ENCODE measurements around the gene KIAA0753.

DNA sequence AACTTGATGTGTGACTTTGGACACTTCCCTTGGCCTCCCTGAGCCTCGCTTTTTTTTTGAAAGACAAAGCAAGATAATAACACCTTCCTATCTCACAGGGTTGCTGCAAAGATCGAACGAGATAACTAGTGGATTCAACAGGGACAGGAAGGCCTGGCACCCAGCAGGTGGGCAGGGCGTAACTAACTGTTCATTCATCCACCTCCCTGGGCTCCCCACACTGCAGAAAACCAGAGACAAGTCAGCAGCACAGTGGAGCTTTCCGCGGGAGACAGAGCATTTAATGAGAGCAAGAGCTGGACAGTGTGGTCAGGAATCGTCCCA lies 43.9 kb upstream of the KIAA0753 start:
- TF ChIP-seq, protein P1, sequence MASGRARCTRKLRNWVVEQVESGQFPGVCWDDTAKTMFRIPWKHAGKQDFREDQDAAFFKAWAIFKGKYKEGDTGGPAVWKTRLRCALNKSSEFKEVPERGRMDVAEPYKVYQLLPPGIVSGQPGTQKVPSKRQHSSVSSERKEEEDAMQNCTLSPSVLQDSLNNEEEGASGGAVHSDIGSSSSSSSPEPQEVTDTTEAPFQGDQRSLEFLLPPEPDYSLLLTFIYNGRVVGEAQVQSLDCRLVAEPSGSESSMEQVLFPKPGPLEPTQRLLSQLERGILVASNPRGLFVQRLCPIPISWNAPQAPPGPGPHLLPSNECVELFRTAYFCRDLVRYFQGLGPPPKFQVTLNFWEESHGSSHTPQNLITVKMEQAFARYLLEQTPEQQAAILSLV (CRISPR knock-in tag; IDR thresholded peaks at IDR 0.05; ENCODE audit: borderline replicate concordance) = no peak
- TF ChIP-seq, protein P2, sequence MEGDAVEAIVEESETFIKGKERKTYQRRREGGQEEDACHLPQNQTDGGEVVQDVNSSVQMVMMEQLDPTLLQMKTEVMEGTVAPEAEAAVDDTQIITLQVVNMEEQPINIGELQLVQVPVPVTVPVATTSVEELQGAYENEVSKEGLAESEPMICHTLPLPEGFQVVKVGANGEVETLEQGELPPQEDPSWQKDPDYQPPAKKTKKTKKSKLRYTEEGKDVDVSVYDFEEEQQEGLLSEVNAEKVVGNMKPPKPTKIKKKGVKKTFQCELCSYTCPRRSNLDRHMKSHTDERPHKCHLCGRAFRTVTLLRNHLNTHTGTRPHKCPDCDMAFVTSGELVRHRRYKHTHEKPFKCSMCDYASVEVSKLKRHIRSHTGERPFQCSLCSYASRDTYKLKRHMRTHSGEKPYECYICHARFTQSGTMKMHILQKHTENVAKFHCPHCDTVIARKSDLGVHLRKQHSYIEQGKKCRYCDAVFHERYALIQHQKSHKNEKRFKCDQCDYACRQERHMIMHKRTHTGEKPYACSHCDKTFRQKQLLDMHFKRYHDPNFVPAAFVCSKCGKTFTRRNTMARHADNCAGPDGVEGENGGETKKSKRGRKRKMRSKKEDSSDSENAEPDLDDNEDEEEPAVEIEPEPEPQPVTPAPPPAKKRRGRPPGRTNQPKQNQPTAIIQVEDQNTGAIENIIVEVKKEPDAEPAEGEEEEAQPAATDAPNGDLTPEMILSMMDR (CRISPR knock-in tag; IDR thresholded peaks at IDR 0.05) = no peak
- TF ChIP-seq CHD4 (IDR thresholded peaks at IDR 0.05; ENCODE audit: borderline replicate concordance, low read length) (no peak), YY1 (IDR thresholded peaks at IDR 0.05; ENCODE audit: insufficient read depth, insufficient replicate concordance, low read depth, low read length) (no peak)
- TF ChIP-seq, protein P3, sequence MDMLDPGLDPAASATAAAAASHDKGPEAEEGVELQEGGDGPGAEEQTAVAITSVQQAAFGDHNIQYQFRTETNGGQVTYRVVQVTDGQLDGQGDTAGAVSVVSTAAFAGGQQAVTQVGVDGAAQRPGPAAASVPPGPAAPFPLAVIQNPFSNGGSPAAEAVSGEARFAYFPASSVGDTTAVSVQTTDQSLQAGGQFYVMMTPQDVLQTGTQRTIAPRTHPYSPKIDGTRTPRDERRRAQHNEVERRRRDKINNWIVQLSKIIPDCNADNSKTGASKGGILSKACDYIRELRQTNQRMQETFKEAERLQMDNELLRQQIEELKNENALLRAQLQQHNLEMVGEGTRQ (IDR thresholded peaks at IDR 0.05; ENCODE audit: low read depth, low read length) = no peak
- TF ChIP-seq, protein P3 (CRISPR knock-in tag; IDR thresholded peaks at IDR 0.05; ENCODE audit: borderline replicate concordance) = no peak
